ENCODE data around the gene SCNN1B.

Gene SCNN1B

GRCh38 chr16:23323224-23324030 is 21.3 kb downstream of the SCNN1B start:
- DNase-seq = no peak

GRCh38 chr16:23324727-23325126 is 22.6 kb downstream of the SCNN1B start:
- DNase-seq = no peak

- DNase-seq = no peak
Observed at GRCh38 chr16:23327836-23328235, 25.7 kb downstream of the SCNN1B start.

GRCh38 chr16:23330161-23330560 is 28.1 kb downstream of the SCNN1B start:
- DNase-seq = no peak

- DNase-seq = no peak
Observed at GRCh38 chr16:23330583-23331249, 28.6 kb downstream of the SCNN1B start.

GRCh38 chr16:23333034-23333579 is 31.0 kb downstream of the SCNN1B start:
- DNase-seq = peak; percentile 30

- DNase-seq = no peak
Observed at GRCh38 chr16:23333831-23334456, 31.8 kb downstream of the SCNN1B start.

- no peak for DNase-seq
Observed at GRCh38 chr16:23334457-23334853, 32.4 kb downstream of the SCNN1B start.

GRCh38 chr16:23334950-23335349 is 32.8 kb downstream of the SCNN1B start:
- DNase-seq = no peak

GRCh38 chr16:23337836-23338550 is 35.9 kb downstream of the SCNN1B start:
- DNase-seq = no peak

GRCh38 chr16:23339787-23340186 is 37.7 kb downstream of the SCNN1B start:
- DNase-seq = no peak

GRCh38 chr16:23342083-23342640 is 40.1 kb downstream of the SCNN1B start:
- no peak for DNase-seq

GRCh38 chr16:23343643-23344612 is 41.8 kb downstream of the SCNN1B start:
- no peak for DNase-seq

GRCh38 chr16:23345237-23345636 is 43.1 kb downstream of the SCNN1B start:
- DNase-seq = no peak

GRCh38 chr16:23348579-23349469 is 46.7 kb downstream of the SCNN1B start:
- DNase-seq = no peak

GRCh38 chr16:23351360-23351759 is 49.3 kb downstream of the SCNN1B start:
- no peak for DNase-seq

- DNase-seq = no peak
Observed at GRCh38 chr16:23353440-23353839, 51.3 kb downstream of the SCNN1B start.

GRCh38 chr16:23354246-23354645 is 52.1 kb downstream of the SCNN1B start:
- no peak for DNase-seq

GRCh38 chr16:23355106-23355670 is 53.1 kb downstream of the SCNN1B start:
- DNase-seq = no peak

- no peak for DNase-seq
Observed at GRCh38 chr16:23356941-23357340, 54.8 kb downstream of the SCNN1B start.

All from right hindlimb (tissue), 1 donor.